GM18951 (cell line): ENCODE measurements around the gene TMEM41A.
"Not testable (repeated sequence)": the region's sequence is repeated elsewhere in the genome, so short reads cannot be mapped to it uniquely, and the experiment has no call there.

ENCODE experiments used
- POLR2A ChIP-seq: IDR thresholded peaks from 4 replicates; pipeline ENCODE4 v1.6.1; 2011; ENCODE audit warnings: mild to moderate bottlenecking; ENCODE audit not compliant: insufficient read length, insufficient read depth; ENCODE audit errors: extremely low read depth
- in situ Hi-C: fragments of 300-500 bp; cut with MboI; formaldehyde crosslinking; loops from one replicate; pipeline ENCODE4 v1.12.0; 2022; ENCODE audit warnings: low sequenced_read_pairs, mixed read lengths, inconsistent platforms; ENCODE audit not compliant: unreplicated experiment

TMEM41A gene

GRCh38 chr3:185517387-185518130 lies 18.7 kb upstream of the TMEM41A start:
- no peak for TF ChIP-seq POLR2A
- in situ Hi-C loops, result no loop called here

- TF ChIP-seq POLR2A, result no peak
- in situ Hi-C loops, result no loop called here
Measured at GRCh38 chr3:185511711-185512110, 12.9 kb upstream of the TMEM41A start.

GRCh38 chr3:185508335-185508991 lies 9.6 kb upstream of the TMEM41A start:
- TF ChIP-seq POLR2A, result no peak
- in situ Hi-C loops, result no loop called here

- in situ Hi-C loops, result no loop called here
- no peak for TF ChIP-seq POLR2A
Measured at GRCh38 chr3:185507883-185508282, 9.0 kb upstream of the TMEM41A start.

- in situ Hi-C loops, result no loop called here
- no peak for TF ChIP-seq POLR2A
Measured at GRCh38 chr3:185504636-185505035, 5.8 kb upstream of the TMEM41A start.

GRCh38 chr3:185503521-185503920 lies 4.7 kb upstream of the TMEM41A start:
- in situ Hi-C loops, result no loop called here
- TF ChIP-seq POLR2A, result no peak

GRCh38 chr3:185502987-185503386 lies 4.2 kb upstream of the TMEM41A start:
- TF ChIP-seq POLR2A, result no peak
- in situ Hi-C loops, result no loop called here

- in situ Hi-C loops, result no loop called here
Measured at GRCh38 chr3:185490241-185490640, 8.6 kb downstream of the TMEM41A start.

GRCh38 chr3:185489462-185489861 lies 9.4 kb downstream of the TMEM41A start:
- no peak for TF ChIP-seq POLR2A
- in situ Hi-C loops, result no loop called here

More at GRCh38 chr3:185490241-185490640, 8.6 kb downstream of the TMEM41A start:
- TF ChIP-seq POLR2A, result no peak

- no peak for TF ChIP-seq POLR2A
- in situ Hi-C loops, result no loop called here
Measured at GRCh38 chr3:185488465-185488864, 10.4 kb downstream of the TMEM41A start.

- no peak for TF ChIP-seq POLR2A
- in situ Hi-C loops, result no loop called here
Measured at GRCh38 chr3:185486394-185486793, 12.4 kb downstream of the TMEM41A start.

GRCh38 chr3:185484296-185484695 lies 14.5 kb downstream of the TMEM41A start:
- no peak for TF ChIP-seq POLR2A
- in situ Hi-C loops, result no loop called here

- in situ Hi-C loops, result no loop called here
- no peak for TF ChIP-seq POLR2A
Measured at GRCh38 chr3:185479373-185479945, 19.4 kb downstream of the TMEM41A start.

GRCh38 chr3:185477316-185477715 lies 21.5 kb downstream of the TMEM41A start:
- in situ Hi-C loops, result no loop called here
- no peak for TF ChIP-seq POLR2A

GRCh38 chr3:185474922-185475321 lies 23.9 kb downstream of the TMEM41A start:
- in situ Hi-C loops, result not testable (repeated sequence)
